ENCODE results near the gene PLGRKT.

DNA sequence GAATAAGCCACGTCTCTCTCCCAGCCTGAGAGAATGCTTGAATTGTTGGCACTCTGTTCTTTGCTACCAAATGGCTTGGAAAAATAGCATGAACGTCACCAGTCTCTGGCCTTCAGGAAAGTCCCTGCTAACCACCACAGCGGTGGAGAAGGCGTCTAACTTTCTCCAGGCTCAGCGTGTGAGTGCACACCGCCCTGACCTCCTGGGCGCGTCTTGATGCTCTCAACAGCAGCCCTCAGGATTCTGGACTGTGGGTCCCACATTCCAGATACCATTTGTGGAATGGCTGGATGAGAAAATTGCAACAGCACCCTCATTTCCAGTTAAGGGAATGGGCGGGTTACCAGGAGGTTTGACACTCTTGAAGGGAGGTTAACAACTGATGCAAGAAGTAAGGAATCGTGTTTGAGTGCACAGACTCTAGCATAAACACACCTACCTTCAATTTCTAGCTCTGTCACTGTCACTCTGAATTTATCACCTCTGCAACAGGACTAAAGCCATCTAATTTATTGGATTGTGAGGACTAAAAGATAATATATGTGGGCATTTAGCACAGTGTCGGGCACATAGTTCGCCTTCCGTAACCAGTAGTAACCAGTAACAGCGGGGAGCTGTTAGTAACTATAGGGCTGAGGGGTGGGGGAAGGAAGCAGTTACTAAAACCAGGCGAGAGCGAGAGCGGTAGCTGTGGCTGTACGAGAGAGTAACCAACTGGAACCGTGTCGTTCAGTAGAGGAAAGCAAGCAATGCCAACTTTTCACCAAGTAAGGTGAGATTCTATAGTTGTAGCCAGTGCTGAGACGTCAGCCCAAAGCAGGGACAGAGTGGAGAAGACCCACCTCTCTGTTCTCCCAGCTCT lies 807 bp upstream of the PLGRKT start:
- no peak for TF ChIP-seq CEBPB (IDR thresholded peaks at IDR 0.05)
- no peak for TF ChIP-seq NFIC (IDR thresholded peaks at IDR 0.05)
- no peak for TF ChIP-seq FOXM1 (IDR thresholded peaks at IDR 0.05; ENCODE audit: borderline replicate concordance, low read depth)
- no peak for TF ChIP-seq RAD21 (IDR thresholded peaks at IDR 0.05; ENCODE audit: low read depth)
